WTC11 (cell line): ENCODE measurements around the gene SPTB. TPM values are rescaled to one million over a fixed set of nuclear protein-coding genes. Genes with fewer than 3 reads are reported as not detected.

Experiments
- ATAC-seq: fragments of 200-7000 bp; cut with Tn5 transposase; 2 replicates; pipeline ENCODE4 v1.10.0; 2021; ENCODE audit warnings: mild to moderate bottlenecking, moderate library complexity
- CTCF ChIA-PET: fragments of 300-600 bp; sonication (Branson Sonifier 250); formaldehyde crosslinking; loops from one replicate; lab custom pipeline; 2021; ENCODE audit warnings: antibody characterized with exemption; lab: Charles Lee
- POLR2A ChIA-PET: fragments of 350-600 bp; sonication (Branson Sonifier 250); formaldehyde crosslinking; loops from one replicate; lab custom pipeline; 2021; ENCODE audit warnings: antibody characterized with exemption; lab: Charles Lee
- DNase-seq: peaks from one replicate; pipeline ENCODE4 v3.0.0; 2021; ENCODE audit warnings: low spot score
- H3K27ac Mint-ChIP-seq: 2 replicates; pipeline ENCODE4 v1.8.0; 2021; ENCODE audit warnings: mixed read lengths
- H3K27me3 Mint-ChIP-seq: 2 replicates; pipeline ENCODE4 v1.8.0; 2021; ENCODE audit warnings: low read depth, mild to moderate bottlenecking, moderate library complexity, mixed read lengths
- H3K36me3 Mint-ChIP-seq: 2 replicates; pipeline ENCODE4 v1.8.0; 2021; ENCODE audit warnings: mixed read lengths
- H3K4me1 Mint-ChIP-seq: 2 replicates; pipeline ENCODE4 v1.8.0; 2022; ENCODE audit warnings: mixed read lengths
- H3K4me3 Mint-ChIP-seq: 2 replicates; pipeline ENCODE4 v1.8.0; 2021; ENCODE audit warnings: mild to moderate bottlenecking, moderate library complexity, mixed read lengths
- H3K9me3 Mint-ChIP-seq: 2 replicates; pipeline ENCODE4 v1.8.0; 2021; ENCODE audit warnings: mixed read lengths
- AFF4 ChIP-seq: sonication (generic); formaldehyde crosslinking; IDR thresholded peaks from 2 replicates; pipeline ENCODE4 v1.8.1; 2023; ENCODE audit warnings: mild to moderate bottlenecking, missing genetic modification reagents, borderline replicate concordance
- ATF6 ChIP-seq: sonication (generic); formaldehyde crosslinking; IDR thresholded peaks from 2 replicates; pipeline ENCODE4 v1.8.1; 2023; ENCODE audit warnings: mild to moderate bottlenecking, missing genetic modification reagents
- CBFB ChIP-seq: sonication (generic); formaldehyde crosslinking; IDR thresholded peaks from 2 replicates; pipeline ENCODE4 v1.8.1; 2022; ENCODE audit warnings: mild to moderate bottlenecking, low read depth, missing genetic modification reagents
- ELF4 ChIP-seq: sonication (generic); formaldehyde crosslinking; IDR thresholded peaks from 2 replicates; pipeline ENCODE4 v1.8.1; 2022; ENCODE audit warnings: low read depth, mild to moderate bottlenecking, moderate library complexity, missing genetic modification reagents
- ETV6 ChIP-seq: sonication (generic); formaldehyde crosslinking; IDR thresholded peaks from 2 replicates; pipeline ENCODE4 v1.8.1; 2022; ENCODE audit warnings: mild to moderate bottlenecking, missing genetic modification reagents
- FOXP4 ChIP-seq: sonication (generic); formaldehyde crosslinking; IDR thresholded peaks from 2 replicates; pipeline ENCODE4 v1.8.0; 2022; ENCODE audit warnings: mild to moderate bottlenecking, missing genetic modification reagents
- JAZF1 ChIP-seq: fragments of 250-450 bp; sonication (Bioruptor Pico); IDR thresholded peaks from 2 replicates; pipeline ENCODE4 v1.9.0; 2021; ENCODE audit warnings: moderate library complexity, mild to moderate bottlenecking, inconsistent platforms
- NFYB ChIP-seq: sonication (generic); formaldehyde crosslinking; conservative IDR thresholded peaks from 2 replicates; pipeline ENCODE4 v1.8.0; 2022; ENCODE audit warnings: low read depth, missing genetic modification reagents
- TCF7 ChIP-seq: sonication (generic); formaldehyde crosslinking; IDR thresholded peaks from 2 replicates; pipeline ENCODE4 v1.8.0; 2022; ENCODE audit warnings: mild to moderate bottlenecking, low read depth, missing genetic modification reagents, moderate library complexity
- TP53 ChIP-seq: sonication (generic); formaldehyde crosslinking; IDR thresholded peaks from 2 replicates; pipeline ENCODE4 v1.8.1; 2023; ENCODE audit warnings: mild to moderate bottlenecking, missing genetic modification reagents
- USF1 ChIP-seq: sonication (generic); formaldehyde crosslinking; IDR thresholded peaks from 2 replicates; pipeline ENCODE4 v1.8.0; 2022; ENCODE audit warnings: mild to moderate bottlenecking, missing genetic modification reagents
- ZNF281 ChIP-seq: sonication (generic); formaldehyde crosslinking; IDR thresholded peaks from 2 replicates; pipeline ENCODE4 v1.8.0; 2023; ENCODE audit warnings: mild to moderate bottlenecking, missing genetic modification reagents
- ZNF317 ChIP-seq: sonication (generic); formaldehyde crosslinking; IDR thresholded peaks from 2 replicates; pipeline ENCODE4 v1.8.1; 2023; ENCODE audit warnings: low read depth, mild to moderate bottlenecking, moderate library complexity, missing genetic modification reagents, borderline replicate concordance
- ZNF423 ChIP-seq: fragments of 250-450 bp; sonication (Bioruptor Pico); IDR thresholded peaks from 2 replicates; pipeline ENCODE4 v2.1.2; 2022; ENCODE audit warnings: mild to moderate bottlenecking, moderate library complexity
- ZNF512 ChIP-seq: sonication (generic); formaldehyde crosslinking; IDR thresholded peaks from 2 replicates; pipeline ENCODE4 v1.8.1; 2022; ENCODE audit warnings: missing genetic modification reagents, borderline replicate concordance
- total RNA-seq: library from RNA; stranded (reverse); gene quantifications from 3 replicates; pipeline ENCODE4 v1.2.3, GENCODE V29; 2021
- TF ChIP-seq, protein P1 (sequence below): sonication (generic); formaldehyde crosslinking; IDR thresholded peaks from 2 replicates; pipeline ENCODE4 v1.8.1; 2023; ENCODE audit warnings: mild to moderate bottlenecking, missing genetic modification reagents, moderate library complexity
- TF ChIP-seq, protein P2 (sequence below): sonication (generic); formaldehyde crosslinking; IDR thresholded peaks from 2 replicates; pipeline ENCODE4 v1.8.1; 2023; ENCODE audit warnings: mild to moderate bottlenecking, missing genetic modification reagents

Gene SPTB
- total RNA-seq, 1 experiment from 2014 or later: 3.2 TPM

DNA sequence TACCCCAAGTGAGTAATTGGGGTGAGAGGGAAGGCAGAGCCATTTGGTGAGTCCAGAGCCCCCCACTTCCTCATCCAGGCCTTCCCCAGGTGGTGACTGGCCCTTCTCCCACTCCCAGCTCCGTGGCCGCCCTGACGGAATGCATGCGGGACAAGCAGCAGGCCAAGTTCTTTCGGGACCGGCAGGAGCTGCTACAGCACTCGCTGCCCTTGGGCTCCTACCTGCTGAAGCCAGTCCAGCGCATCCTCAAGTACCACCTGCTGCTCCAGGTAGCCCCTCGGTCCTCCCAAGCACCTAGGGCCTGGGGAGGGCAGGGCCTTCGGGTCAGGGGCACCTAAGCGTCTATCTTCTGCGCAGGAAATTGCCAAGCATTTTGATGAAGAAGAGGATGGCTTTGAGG lies 149.0 kb downstream of the SPTB start:
- Mint-ChIP-seq H3K36me3 (peaks cover 53% of the 10 kb centered on the region), H3K27ac (peak overlapping the region; percentile 47; the same call in 1 of the 2 replicates), H3K4me3 (no peak overlapping the region), H3K4me1 (peaks cover 23% of the 10 kb centered on the region), H3K27me3 (no peaks in the 10 kb centered on the region), H3K9me3 (no peaks in the 10 kb centered on the region)
- ATAC-seq: no peak
- no peak for DNase-seq
- CTCF ChIA-PET: no interaction called here
- POLR2A ChIA-PET: no interaction called here
- TF ChIP-seq USF1 (CRISPR knock-in tag) (no peak), ZNF423 (CRISPR knock-in tag) (no peak), ZNF512 (CRISPR knock-in tag) (no peak), NFYB (CRISPR knock-in tag) (no peak), ETV6 (CRISPR knock-in tag) (no peak), JAZF1 (CRISPR knock-in tag) (no peak), TP53 (CRISPR knock-in tag) (no peak), FOXP4 (CRISPR knock-in tag) (no peak), ZNF281 (CRISPR knock-in tag) (no peak), ELF4 (no peak), ZNF317 (CRISPR knock-in tag) (no peak), AFF4 (CRISPR knock-in tag) (no peak), TCF7 (CRISPR knock-in tag) (no peak), CBFB (CRISPR knock-in tag) (no peak), ATF6 (CRISPR knock-in tag) (no peak)
- TF ChIP-seq, protein P1, sequence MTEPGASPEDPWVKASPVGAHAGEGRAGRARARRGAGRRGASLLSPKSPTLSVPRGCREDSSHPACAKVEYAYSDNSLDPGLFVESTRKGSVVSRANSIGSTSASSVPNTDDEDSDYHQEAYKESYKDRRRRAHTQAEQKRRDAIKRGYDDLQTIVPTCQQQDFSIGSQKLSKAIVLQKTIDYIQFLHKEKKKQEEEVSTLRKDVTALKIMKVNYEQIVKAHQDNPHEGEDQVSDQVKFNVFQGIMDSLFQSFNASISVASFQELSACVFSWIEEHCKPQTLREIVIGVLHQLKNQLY (CRISPR knock-in tag): no peak
- TF ChIP-seq, protein P2, sequence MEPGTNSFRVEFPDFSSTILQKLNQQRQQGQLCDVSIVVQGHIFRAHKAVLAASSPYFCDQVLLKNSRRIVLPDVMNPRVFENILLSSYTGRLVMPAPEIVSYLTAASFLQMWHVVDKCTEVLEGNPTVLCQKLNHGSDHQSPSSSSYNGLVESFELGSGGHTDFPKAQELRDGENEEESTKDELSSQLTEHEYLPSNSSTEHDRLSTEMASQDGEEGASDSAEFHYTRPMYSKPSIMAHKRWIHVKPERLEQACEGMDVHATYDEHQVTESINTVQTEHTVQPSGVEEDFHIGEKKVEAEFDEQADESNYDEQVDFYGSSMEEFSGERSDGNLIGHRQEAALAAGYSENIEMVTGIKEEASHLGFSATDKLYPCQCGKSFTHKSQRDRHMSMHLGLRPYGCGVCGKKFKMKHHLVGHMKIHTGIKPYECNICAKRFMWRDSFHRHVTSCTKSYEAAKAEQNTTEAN (CRISPR knock-in tag): no peak
